HS-27A (cell line): ENCODE results near the gene SAA1.
"Not testable (repeated sequence)": the region's sequence is repeated elsewhere in the genome, so short reads cannot be mapped to it uniquely, and the experiment has no call there.

Experiments
- DNase-seq: peaks from one replicate; pipeline ENCODE4 v3.0.0-alpha.2; 2012; ENCODE audit warnings: low read depth, missing footprints

Gene SAA1

DNA sequence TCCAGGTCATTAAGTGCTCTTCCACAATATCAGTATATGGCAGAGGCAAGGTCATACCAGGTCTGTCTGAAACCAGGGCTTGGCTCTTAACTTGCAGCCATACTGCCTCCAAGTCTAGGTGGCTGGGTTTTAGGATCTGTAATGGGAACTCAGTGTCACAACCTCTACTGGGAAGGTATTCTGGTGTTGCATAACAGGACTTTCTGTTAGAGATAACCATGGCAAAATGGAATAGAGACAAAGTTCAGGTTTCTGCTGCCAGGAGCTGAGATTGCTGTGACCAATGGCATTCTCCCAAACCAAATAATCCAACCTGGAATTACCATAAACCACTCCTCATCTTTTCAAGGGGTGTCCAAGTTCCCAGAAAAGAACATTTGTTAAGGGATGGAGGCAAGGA is 6.8 kb upstream of the SAA1 start:
- DNase-seq, result no peak

GRCh38 chr11:18261721-18262120 is 4.3 kb upstream of the SAA1 start:
- no peak for DNase-seq

GRCh38 chr11:18262681-18263350 is 3.2 kb upstream of the SAA1 start:
- DNase-seq, result not testable (repeated sequence)

GRCh38 chr11:18264035-18264434 is 2.0 kb upstream of the SAA1 start:
- no peak for DNase-seq

GRCh38 chr11:18264677-18265555 is 1.1 kb upstream of the SAA1 start:
- no peak for DNase-seq

DNA sequence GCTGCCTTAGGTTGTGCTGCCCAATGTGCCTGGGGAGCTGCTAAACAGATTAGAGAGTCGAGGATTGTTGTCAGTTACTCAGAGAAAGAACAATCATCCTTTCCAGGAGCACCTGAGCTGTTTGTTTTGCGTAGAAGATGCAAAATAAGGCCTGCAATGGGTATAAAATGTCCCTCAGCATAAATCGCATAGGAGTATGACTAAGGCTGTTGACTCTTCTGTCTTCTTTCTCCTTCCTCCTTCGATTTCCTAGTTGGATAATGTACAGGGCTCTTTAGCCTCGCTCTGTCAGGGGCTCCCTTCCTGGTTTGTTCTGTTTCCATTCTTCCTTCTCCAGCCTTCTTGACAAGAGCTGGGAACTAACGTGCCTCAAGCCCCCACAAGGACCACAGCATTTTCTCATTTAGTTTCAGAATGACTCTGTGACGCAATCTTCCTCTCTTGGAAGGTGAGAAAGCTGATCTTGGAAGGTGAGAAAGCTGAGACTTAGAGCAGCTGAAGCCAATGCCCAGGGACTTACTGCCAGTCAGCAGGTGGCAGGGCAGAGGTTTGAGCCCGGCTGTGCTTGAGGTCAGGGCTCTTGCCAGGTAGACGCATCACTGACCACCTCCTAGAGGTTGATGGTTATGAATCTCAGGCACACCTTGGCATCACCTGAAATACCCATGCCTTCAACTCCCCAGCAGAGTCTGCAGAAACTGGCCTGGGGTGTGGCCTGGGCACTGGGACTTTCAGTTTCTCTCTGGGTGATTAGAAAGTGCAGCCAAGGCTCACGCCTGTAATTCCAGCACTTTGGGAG is 1.5 kb downstream of the SAA1 start:
- not testable (repeated sequence) for DNase-seq

- DNase-seq, result not testable (repeated sequence)
Observed at GRCh38 chr11:18269252-18269651, 3.2 kb downstream of the SAA1 start.

- DNase-seq, result no peak
Observed at GRCh38 chr11:18270102-18270501, 4.0 kb downstream of the SAA1 start.

- DNase-seq, result no peak
Observed at GRCh38 chr11:18271206-18271605, 5.1 kb downstream of the SAA1 start.

- no peak for DNase-seq
Observed at GRCh38 chr11:18277565-18278271, 11.7 kb downstream of the SAA1 start.

DNA sequence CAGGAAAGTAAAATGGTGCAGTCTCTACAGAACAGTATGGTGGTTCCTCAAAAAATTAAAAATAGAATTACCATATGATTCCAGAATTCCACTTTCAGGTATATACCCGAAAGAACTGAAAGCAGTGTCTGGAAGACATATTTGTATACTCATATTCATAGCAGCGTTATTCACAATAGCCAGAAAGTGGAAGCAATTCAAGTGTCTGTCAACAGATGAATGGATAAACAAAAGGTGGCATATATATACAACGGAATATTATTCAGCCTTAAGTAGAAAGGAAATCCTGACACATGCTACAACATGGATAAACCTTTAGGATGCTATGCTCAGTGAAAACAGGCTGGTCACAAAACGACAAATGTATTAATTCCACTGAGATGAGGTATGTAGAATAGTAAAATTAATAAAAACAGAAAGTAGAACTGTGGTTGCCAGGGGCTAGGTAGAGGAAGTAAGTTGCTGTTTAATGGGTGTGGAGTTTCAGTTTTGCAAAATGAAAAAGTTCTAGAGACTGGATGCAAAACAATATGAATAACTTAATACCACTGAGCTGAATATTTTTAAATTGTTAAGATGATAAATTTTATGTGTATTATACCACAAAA is 14.5 kb downstream of the SAA1 start:
- no peak for DNase-seq

- no peak for DNase-seq
Observed at GRCh38 chr11:18282626-18283025, 16.6 kb downstream of the SAA1 start.

DNA sequence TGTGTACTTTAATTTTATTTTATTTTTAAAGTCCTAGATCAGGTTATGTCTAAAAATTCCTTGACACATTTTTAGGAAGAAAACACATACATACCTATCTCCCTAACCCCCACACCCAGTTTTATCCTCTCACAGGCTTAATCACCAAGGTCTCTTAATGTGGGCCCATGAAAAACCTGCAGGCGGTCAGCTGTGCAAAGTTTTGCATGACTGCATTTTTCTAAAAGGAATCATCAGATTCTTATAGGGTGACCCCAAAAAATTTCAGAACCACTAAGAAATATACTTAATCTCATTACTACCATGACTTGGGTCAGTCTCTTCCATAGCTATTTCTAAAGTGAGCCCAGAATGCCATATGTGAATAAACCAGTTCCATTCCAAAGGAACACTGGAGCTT is 19.8 kb downstream of the SAA1 start:
- DNase-seq, result peak; percentile 23

DNA sequence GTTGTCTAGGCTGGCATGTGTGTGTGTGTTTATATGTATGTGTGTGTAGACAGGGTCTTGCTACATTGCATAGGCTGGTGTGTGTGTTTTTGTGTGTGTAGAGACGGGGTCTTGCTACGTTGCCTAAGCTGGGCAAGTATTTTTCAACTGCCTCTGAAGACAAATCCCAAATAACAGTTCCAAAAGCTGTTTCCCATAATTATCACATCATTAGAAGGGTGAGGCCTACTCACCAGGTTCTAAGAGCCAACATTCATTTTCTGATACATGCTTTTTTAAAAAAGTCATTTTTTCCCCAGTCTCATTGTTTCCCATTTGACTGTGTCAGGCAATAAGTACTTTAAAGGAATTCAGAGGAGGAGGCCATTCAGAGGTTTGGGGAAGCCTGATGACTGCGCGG is 22.8 kb downstream of the SAA1 start:
- no peak for DNase-seq

DNA sequence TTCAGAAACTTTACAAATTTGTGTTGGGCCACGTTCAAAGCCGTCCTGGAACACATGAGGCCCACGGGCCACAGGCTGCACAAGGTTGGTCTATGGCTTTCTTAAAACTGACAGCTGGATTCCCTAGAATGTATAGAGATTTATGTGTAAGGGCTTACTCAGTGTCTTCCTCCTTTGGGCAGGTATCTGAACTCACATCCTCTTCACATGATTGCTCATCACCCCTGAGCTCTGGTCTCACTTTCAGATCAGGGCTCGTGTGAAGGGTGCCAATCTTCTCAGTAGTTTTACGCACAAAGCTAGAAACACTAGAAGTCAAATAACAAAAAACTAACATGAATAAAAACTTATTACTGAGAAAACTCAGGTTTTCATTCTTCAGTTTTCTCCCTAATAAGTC is 28.8 kb downstream of the SAA1 start:
- no peak for DNase-seq

- no peak for DNase-seq
Observed at GRCh38 chr11:18295316-18295715, 29.3 kb downstream of the SAA1 start.

DNA sequence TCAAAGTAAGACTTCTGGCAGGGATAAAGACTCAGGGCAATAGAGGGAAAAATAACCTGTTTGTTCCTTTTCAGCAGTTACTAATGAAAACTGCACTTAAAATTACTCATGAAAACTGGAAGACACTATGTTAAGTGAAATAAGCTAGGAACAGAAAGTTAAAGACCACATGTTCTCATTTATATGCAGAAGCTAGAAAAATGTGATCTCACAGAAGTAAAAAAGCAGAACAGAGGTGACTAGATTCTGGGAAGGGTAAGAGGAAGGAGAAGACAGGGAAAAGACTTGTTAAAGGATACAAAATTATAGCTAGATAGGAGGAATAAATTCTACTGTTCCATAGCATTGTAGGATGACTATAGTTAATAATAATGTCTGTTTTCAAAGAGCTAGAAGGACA is 33.7 kb downstream of the SAA1 start:
- no peak for DNase-seq

GRCh38 chr11:18304745-18305144 is 38.7 kb downstream of the SAA1 start:
- no peak for DNase-seq

GRCh38 chr11:18307461-18308139 is 41.5 kb downstream of the SAA1 start:
- DNase-seq, result no peak

DNA sequence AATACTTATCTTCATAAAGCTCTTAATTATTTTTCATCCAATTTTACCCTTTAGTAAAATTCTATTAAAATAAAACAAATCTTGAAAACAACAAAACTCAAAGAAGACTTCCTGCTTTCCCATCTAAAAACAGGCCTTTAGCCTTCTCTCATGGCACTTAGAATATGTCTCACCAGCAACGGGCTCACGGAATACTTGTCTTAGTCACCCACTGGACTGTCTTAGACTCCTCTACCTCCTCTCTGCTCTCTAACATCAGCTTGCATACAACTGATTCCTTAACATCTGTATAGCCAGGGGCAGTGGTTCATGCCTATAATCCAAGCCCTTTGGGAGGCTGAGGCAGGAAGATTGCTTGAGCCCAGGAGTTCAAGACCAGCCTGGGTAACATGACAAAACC is 42.2 kb downstream of the SAA1 start:
- no peak for DNase-seq

GRCh38 chr11:18309691-18310090 is 43.6 kb downstream of the SAA1 start:
- no peak for DNase-seq
